Measurements from ENCODE around the gene AP1S3. TPM values are rescaled to one million over a fixed set of nuclear protein-coding genes. Genes with fewer than 3 reads are reported as not detected.
"Not testable (repeated sequence)": the region's sequence is repeated elsewhere in the genome, so short reads cannot be mapped to it uniquely, and the experiment has no call there.

The AP1S3 gene
- total RNA-seq, 1 experiment from 2014 or later, result 17.4 TPM

GRCh38 chr2:223872772-223873171 lies 35.4 kb upstream of the AP1S3 start:
- H3K4me1 Mint-ChIP-seq; H3K27me3 Mint-ChIP-seq (ENCODE audit: low read depth); H3K9me3 Mint-ChIP-seq; CTCF ChIA-PET; ATAC-seq; H3K27ac Mint-ChIP-seq; POLR2A ChIA-PET; H3K4me3 Mint-ChIP-seq; DNase-seq (ENCODE audit: low spot score): not testable (repeated sequence)
- H3K36me3 Mint-ChIP-seq, result peaks cover 29% of the 10 kb centered on the region

GRCh38 chr2:223871661-223872060 lies 34.3 kb upstream of the AP1S3 start:
- H3K9me3 Mint-ChIP-seq; H3K4me1 Mint-ChIP-seq; DNase-seq (ENCODE audit: low spot score); POLR2A ChIA-PET; ATAC-seq; H3K27me3 Mint-ChIP-seq (ENCODE audit: low read depth); H3K4me3 Mint-ChIP-seq: not testable (repeated sequence)
- peaks cover 19% of the 10 kb centered on the region for H3K36me3 Mint-ChIP-seq
- CTCF ChIA-PET, result interaction anchor here (0.5 to 1.1 kb wide), 2 partner anchors 12 to 53 kb away, joined by 5 read pairs; no protein-coding TSS in a partner anchor
- peak overlapping the region; percentile 63 for H3K27ac Mint-ChIP-seq

GRCh38 chr2:223870840-223871611 lies 33.6 kb upstream of the AP1S3 start:
- DNase-seq (ENCODE audit: low spot score), result no peak
- CTCF ChIA-PET, result interaction anchor here (1.1 kb wide), 1 partner anchor 11 kb away, joined by 5 read pairs; no protein-coding TSS in a partner anchor
- Mint-ChIP-seq H3K4me3 (no peak overlapping the region), H3K4me1 (peaks cover 7% of the 10 kb centered on the region), H3K27me3 (ENCODE audit: low read depth) (no peaks in the 10 kb centered on the region), H3K9me3 (no peaks in the 10 kb centered on the region), H3K27ac (peak overlapping the region; percentile 63), H3K36me3 (peaks cover 14% of the 10 kb centered on the region)
- ATAC-seq, result no peak
- TF ChIP-seq RORB (CRISPR knock-in tag; IDR thresholded peaks at IDR 0.05) (no peak), SP1 (CRISPR knock-in tag; conservative IDR thresholded peaks at IDR 0.05) (no peak), ERG (CRISPR knock-in tag; IDR thresholded peaks at IDR 0.05) (no peak), ATF1 (CRISPR knock-in tag; IDR thresholded peaks at IDR 0.05) (no peak), NFATC4 (CRISPR knock-in tag; IDR thresholded peaks at IDR 0.05) (no peak), ZNF138 (CRISPR knock-in tag; conservative IDR thresholded peaks at IDR 0.05) (no peak), ZMAT4 (CRISPR knock-in tag; IDR thresholded peaks at IDR 0.05) (no peak)
- POLR2A ChIA-PET, result no interaction called here

GRCh38 chr2:223868005-223868404 lies 30.6 kb upstream of the AP1S3 start:
- H3K4me1 Mint-ChIP-seq, result peaks cover 10% of the 10 kb centered on the region
- H3K36me3 Mint-ChIP-seq, result peaks cover 9% of the 10 kb centered on the region
- 0 out of 2 replicates have a peak, but pooled peaks have one; percentile 13 for ATAC-seq
- ChIA-PET CTCF (interaction anchor here (1.1 to 1.7 kb wide), 2 partner anchors 8 to 104 kb away, joined by 3 to 5 read pairs; no protein-coding TSS in a partner anchor), POLR2A (no interaction called here)
- no peak for DNase-seq (ENCODE audit: low spot score)
- no peaks in the 10 kb centered on the region for H3K27me3 Mint-ChIP-seq (ENCODE audit: low read depth)
- no peak overlapping the region for H3K4me3 Mint-ChIP-seq
- no peak overlapping the region for H3K27ac Mint-ChIP-seq
- no peaks in the 10 kb centered on the region for H3K9me3 Mint-ChIP-seq
- TF ChIP-seq ZSCAN18 (CRISPR knock-in tag; IDR thresholded peaks at IDR 0.05) (no peak), TP53 (CRISPR knock-in tag; IDR thresholded peaks at IDR 0.05) (no peak), ZNF671 (CRISPR knock-in tag; IDR thresholded peaks at IDR 0.05) (no peak), TEAD4 (CRISPR knock-in tag; IDR thresholded peaks at IDR 0.05) (no peak), NFYB (CRISPR knock-in tag; conservative IDR thresholded peaks at IDR 0.05; ENCODE audit: low read depth) (no peak), ZNF138 (CRISPR knock-in tag; conservative IDR thresholded peaks at IDR 0.05) (no peak), SMAD3 (CRISPR knock-in tag; IDR thresholded peaks at IDR 0.05; ENCODE audit: borderline replicate concordance) (no peak), E2F4 (CRISPR knock-in tag; IDR thresholded peaks at IDR 0.05; ENCODE audit: borderline replicate concordance, low read depth) (no peak), ZNF425 (CRISPR knock-in tag; conservative IDR thresholded peaks at IDR 0.05) (no peak), ZNF512 (CRISPR knock-in tag; IDR thresholded peaks at IDR 0.05; ENCODE audit: borderline replicate concordance) (no peak)
